ENCODE measurements around the gene EFCAB14.
"Not testable (repeated sequence)": the region's sequence is repeated elsewhere in the genome, so short reads cannot be mapped to it uniquely, and the experiment has no call there.

Gene EFCAB14

GRCh38 chr1:46686255-46686654 lies 32.7 kb downstream of the EFCAB14 start:
- no peak for DNase-seq (ENCODE audit: low read depth in 2 of 2)

GRCh38 chr1:46684670-46685069 lies 34.2 kb downstream of the EFCAB14 start:
- no peak for DNase-seq (ENCODE audit: low read depth in 2 of 2)

GRCh38 chr1:46682064-46682463 lies 36.9 kb downstream of the EFCAB14 start:
- no peak for DNase-seq (ENCODE audit: low read depth in 2 of 2)

GRCh38 chr1:46681333-46682034 lies 37.4 kb downstream of the EFCAB14 start:
- no peak for DNase-seq (ENCODE audit: low read depth in 2 of 2)

GRCh38 chr1:46679789-46680573 lies 38.9 kb downstream of the EFCAB14 start:
- DNase-seq (ENCODE audit: low read depth in 2 of 2): no peak

- DNase-seq (ENCODE audit: low read depth in 2 of 2): no peak
These were observed 41.6 kb downstream of the EFCAB14 start for GRCh38 chr1:46677339-46677738.

GRCh38 chr1:46676531-46676930 lies 42.4 kb downstream of the EFCAB14 start:
- DNase-seq (ENCODE audit: low read depth in 2 of 2): no peak

- DNase-seq (ENCODE audit: low read depth in 2 of 2): no peak
These were observed 43.2 kb downstream of the EFCAB14 start for GRCh38 chr1:46675549-46676314.

GRCh38 chr1:46673749-46674182 lies 45.1 kb downstream of the EFCAB14 start:
- peak in 1 of 2 donors; percentile 5 for DNase-seq (ENCODE audit: low read depth in 2 of 2)

- no peak for DNase-seq (ENCODE audit: low read depth in 2 of 2)
These were observed 46.2 kb downstream of the EFCAB14 start for GRCh38 chr1:46672696-46673095.

- DNase-seq (ENCODE audit: low read depth in 2 of 2): no peak
These were observed 47.4 kb downstream of the EFCAB14 start, which contains the start of gene TEX38 for GRCh38 chr1:46671554-46671953. Gene TEX38, plus strand, starts transcription at chr1:46671854. Its CDS starts 81 bp downstream, at chr1:46671935.

- no peak for DNase-seq (ENCODE audit: low read depth in 2 of 2)
These were observed 48.8 kb downstream of the EFCAB14 start for GRCh38 chr1:46670134-46670533.

GRCh38 chr1:46667782-46668760 lies 50.8 kb downstream of the EFCAB14 start, which contains the start of gene ATPAF1:
Gene ATPAF1, minus strand, starts transcription at chr1:46668364. Its CDS starts 42 bp downstream, at chr1:46668322.
- peak; percentile 47 to 52 for DNase-seq (ENCODE audit: low read depth in 2 of 2)

- DNase-seq (ENCODE audit: low read depth in 2 of 2): no peak
These were observed 52.9 kb downstream of the EFCAB14 start for GRCh38 chr1:46665983-46666382.

GRCh38 chr1:46662919-46663318 lies 56.0 kb downstream of the EFCAB14 start:
- DNase-seq (ENCODE audit: low read depth in 2 of 2): not testable (repeated sequence)

- not testable (repeated sequence) for DNase-seq (ENCODE audit: low read depth in 2 of 2)
These were observed 58.8 kb downstream of the EFCAB14 start for GRCh38 chr1:46660116-46660515.

GRCh38 chr1:46659307-46659870 lies 59.5 kb downstream of the EFCAB14 start:
- no peak for DNase-seq (ENCODE audit: low read depth in 2 of 2)

GRCh38 chr1:46657775-46658174 lies 61.1 kb downstream of the EFCAB14 start:
- no peak for DNase-seq (ENCODE audit: low read depth in 2 of 2)

GRCh38 chr1:46656643-46657042 lies 62.3 kb downstream of the EFCAB14 start:
- DNase-seq (ENCODE audit: low read depth in 2 of 2): no peak

- DNase-seq (ENCODE audit: low read depth in 2 of 2): no peak
These were observed 63.1 kb downstream of the EFCAB14 start for GRCh38 chr1:46655848-46656247.

Measured in stimulated activated CD8-positive, alpha-beta memory T cell treated with anti-CD3 and anti-CD28 coated beads, Interleukin-2, amount 100 ng/mL, for 48 hours (primary cell).